Measurements from ENCODE around the gene CLDN4.

Gene CLDN4

DNA sequence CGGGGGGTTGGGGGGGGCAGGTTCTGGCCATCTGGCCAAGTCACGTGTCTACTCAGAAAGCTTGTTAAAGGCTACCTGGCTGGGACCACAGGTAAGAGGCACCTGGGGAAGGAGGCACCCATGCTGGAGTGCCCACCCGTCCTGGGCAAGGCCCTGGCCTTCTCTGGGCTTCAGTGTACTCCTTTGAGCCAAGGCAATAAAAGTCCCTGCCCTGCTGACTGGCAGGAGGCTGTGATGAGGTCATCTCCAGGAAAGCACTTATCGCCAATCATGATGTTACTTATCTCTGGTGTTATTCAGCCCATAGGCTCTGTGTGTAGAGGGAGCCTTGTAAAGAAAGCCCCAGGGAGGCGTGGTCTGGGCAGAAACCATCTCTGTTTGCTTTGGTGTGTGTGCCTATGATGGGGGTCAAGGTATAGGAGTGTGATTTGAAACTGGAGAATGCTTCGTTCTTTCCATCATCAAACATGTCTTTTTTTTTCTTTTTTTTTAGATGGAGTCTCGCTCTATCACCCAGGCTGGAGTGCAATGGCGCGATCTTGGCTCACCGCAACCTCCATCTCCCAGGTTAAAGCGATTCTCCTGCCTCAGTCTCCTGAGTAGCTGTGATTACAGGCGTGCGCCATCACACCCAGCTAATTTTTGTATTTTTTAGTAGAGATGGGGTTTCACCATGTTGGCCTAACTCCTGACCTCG, 2.5 kb upstream of the CLDN4 start:
- H3K27me3 ChIP-seq (ENCODE audit: control insufficient read depth, low read length) = no peaks in the 10 kb centered on the region
- H3F3A ChIP-seq (ENCODE audit: control insufficient read depth, insufficient read depth) = 0 out of 2 replicates have a peak, but pooled peaks cover 3% of the 10 kb centered on the region
- H4K20me1 ChIP-seq (ENCODE audit: control insufficient read depth, insufficient read depth, low read depth, low read length) = no peaks in the 10 kb centered on the region
- H3K9me3 ChIP-seq (ENCODE audit: control insufficient read depth, insufficient read depth, low read length) = no peaks in the 10 kb centered on the region
- H3K79me2 ChIP-seq (ENCODE audit: control insufficient read depth, low read length) = no peaks in the 10 kb centered on the region
- H3K4me3 ChIP-seq (ENCODE audit: low read length) = no peak overlapping the region
- no peaks in the 10 kb centered on the region for H3K36me3 ChIP-seq (ENCODE audit: control insufficient read depth, low read length)
- TF ChIP-seq CTCF (IDR thresholded peaks at IDR 0.05; ENCODE audit: low read depth, low read length, poor library complexity, severe bottlenecking) = no peak
- no peak for TF ChIP-seq EZH2phosphoT487 (IDR thresholded peaks at IDR 0.05; ENCODE audit: borderline replicate concordance, low read length)
- H3K27ac ChIP-seq (ENCODE audit: low read depth, low read length) = no peak overlapping the region
- no peaks in the 10 kb centered on the region for H3K9me2 ChIP-seq (replicated peaks; ENCODE audit: control insufficient read depth, low read length)
- peaks cover 28% of the 10 kb centered on the region for H3K4me1 ChIP-seq (ENCODE audit: control insufficient read depth, low read length)
- H3K4me2 ChIP-seq (ENCODE audit: low read length) = peak overlapping the region; percentile 44

- H3K27ac ChIP-seq (ENCODE audit: low read depth, low read length) = no peak overlapping the region
Measured at GRCh38 chr7:73828972-73829371, 1.8 kb upstream of the CLDN4 start.

DNA sequence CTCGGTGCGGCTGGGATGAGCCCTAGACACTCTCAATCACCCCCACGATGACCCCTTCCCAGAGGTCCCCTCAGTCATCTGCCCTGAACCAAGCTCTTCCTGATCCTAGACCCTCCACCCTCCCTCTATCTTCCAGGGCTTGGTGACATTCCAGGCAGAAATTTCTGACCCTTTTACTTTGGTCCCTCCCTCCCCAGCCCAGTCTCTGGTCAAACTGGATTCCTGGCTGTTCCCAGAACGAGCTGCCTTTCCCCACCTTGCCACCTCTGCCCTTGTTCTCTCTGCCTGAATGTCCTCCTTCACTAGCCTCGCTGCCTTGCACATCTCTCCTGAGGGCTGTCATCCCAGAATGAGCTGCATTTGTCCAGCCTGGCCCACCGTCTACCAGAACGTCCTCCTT, 1.3 kb upstream of the CLDN4 start:
- H3K4me2 ChIP-seq (ENCODE audit: low read length) = no peak overlapping the region
- H3K27me3 ChIP-seq (ENCODE audit: control insufficient read depth, low read length) = no peaks in the 10 kb centered on the region
- H3F3A ChIP-seq (ENCODE audit: control insufficient read depth, insufficient read depth) = 0 out of 2 replicates have a peak, but pooled peaks cover 3% of the 10 kb centered on the region
- H3K4me3 ChIP-seq (ENCODE audit: low read length) = no peak overlapping the region
- TF ChIP-seq EZH2phosphoT487 (IDR thresholded peaks at IDR 0.05; ENCODE audit: borderline replicate concordance, low read length) = no peak
- no peak for TF ChIP-seq CTCF (IDR thresholded peaks at IDR 0.05; ENCODE audit: low read depth, low read length, poor library complexity, severe bottlenecking)
- H3K9me3 ChIP-seq (ENCODE audit: control insufficient read depth, insufficient read depth, low read length) = no peaks in the 10 kb centered on the region
- H3K27ac ChIP-seq (ENCODE audit: low read depth, low read length) = no peak overlapping the region
- no peaks in the 10 kb centered on the region for H3K36me3 ChIP-seq (ENCODE audit: control insufficient read depth, low read length)
- H3K4me1 ChIP-seq (ENCODE audit: control insufficient read depth, low read length) = peaks cover 28% of the 10 kb centered on the region
- H3K79me2 ChIP-seq (ENCODE audit: control insufficient read depth, low read length) = no peaks in the 10 kb centered on the region
- H3K9me2 ChIP-seq (replicated peaks; ENCODE audit: control insufficient read depth, low read length) = no peaks in the 10 kb centered on the region
- H4K20me1 ChIP-seq (ENCODE audit: control insufficient read depth, insufficient read depth, low read depth, low read length) = no peaks in the 10 kb centered on the region

More at GRCh38 chr7:73828972-73829371, 1.8 kb upstream of the CLDN4 start:
- Histone ChIP-seq H3K27me3 (ENCODE audit: control insufficient read depth, low read length) (no peaks in the 10 kb centered on the region), H3K36me3 (ENCODE audit: control insufficient read depth, low read length) (no peaks in the 10 kb centered on the region), H3K9me2 (replicated peaks; ENCODE audit: control insufficient read depth, low read length) (no peaks in the 10 kb centered on the region), H4K20me1 (ENCODE audit: control insufficient read depth, insufficient read depth, low read depth, low read length) (no peaks in the 10 kb centered on the region), H3K4me2 (ENCODE audit: low read length) (no peak overlapping the region), H3K4me1 (ENCODE audit: control insufficient read depth, low read length) (peaks cover 28% of the 10 kb centered on the region), H3K4me3 (ENCODE audit: low read length) (no peak overlapping the region), H3K79me2 (ENCODE audit: control insufficient read depth, low read length) (no peaks in the 10 kb centered on the region), H3F3A (ENCODE audit: control insufficient read depth, insufficient read depth) (0 out of 2 replicates have a peak, but pooled peaks cover 3% of the 10 kb centered on the region), H3K9me3 (ENCODE audit: control insufficient read depth, insufficient read depth, low read length) (no peaks in the 10 kb centered on the region)
- no peak for TF ChIP-seq EZH2phosphoT487 (IDR thresholded peaks at IDR 0.05; ENCODE audit: borderline replicate concordance, low read length)
- no peak for TF ChIP-seq CTCF (IDR thresholded peaks at IDR 0.05; ENCODE audit: low read depth, low read length, poor library complexity, severe bottlenecking)

Data from DOHH2 (cell line).